Esophagus squamous epithelium (tissue), 5 donors: Measurements from ENCODE around the gene BTNL9. TPM values are rescaled to one million over a fixed set of nuclear protein-coding genes. Genes with fewer than 3 reads are reported as not detected.

ENCODE experiments used
- DNase-seq: peaks from one replicate; lab custom pipeline; 2025; lab: John Stamatoyannopoulos, UW
- H3K27ac ChIP-seq, 4 donors: fragments of 200-600 bp; sonication (generic); one replicate each; pipeline ENCODE4 v1.5.1; 2016 to 2019; ENCODE audit warnings: mild to moderate bottlenecking in 1 of 4
- H3K27me3 ChIP-seq, 4 donors: fragments of 200-600 bp; sonication (generic); 1 replicate in 3 of 4; 2 replicates in 1 of 4; pipeline versions ENCODE4 v1.5.1 to v1.6.0; 2017 to 2021; ENCODE audit warnings: antibody characterized with exemption in 1 of 4
- H3K36me3 ChIP-seq, 3 donors: fragments of 200-600 bp; sonication (generic); one replicate each; pipeline ENCODE4 v1.5.1; 2016 to 2019
- H3K4me1 ChIP-seq, 3 donors: fragments of 200-600 bp; sonication (generic); one replicate each; pipeline ENCODE4 v1.5.1; 2017 to 2019
- H3K4me3 ChIP-seq, 4 donors: fragments of 200-600 bp; sonication (generic); 1 replicate in 3 of 4; 2 replicates in 1 of 4; pipeline ENCODE4 v1.5.1; 2016 to 2019; ENCODE audit warnings: mild to moderate bottlenecking in 2 of 4, moderate library complexity in 1 of 4
- H3K9me3 ChIP-seq, 3 donors: fragments of 200-600 bp; sonication (generic); one replicate each; pipeline ENCODE4 v1.5.1; 2016 to 2019
- POLR2A ChIP-seq, 4 donors: fragments of 450-650 bp; IDR thresholded peaks; one replicate each; pipeline ENCODE4 v1.6.1; 2017; ENCODE audit warnings: antibody characterized with exemption in 4 of 4, mild to moderate bottlenecking in 4 of 4, moderate library complexity in 3 of 4
- WGBS, 2 donors: methylation state at CpG; one replicate each; pipeline ENCODE4 v1.1.5; 2018; 5-methylcytosine and 5-hydroxymethylcytosine counted together
- intact Hi-C: fragments of 100-400 bp; cut with DNase I; formaldehyde crosslinking; loops from one replicate; pipeline ENCODE4 v1.15.0; 2022
- total RNA-seq, 4 donors: library from RNA; depleted of rRNA; stranded (reverse); fragments of >200 nt; gene quantifications; one replicate each; pipeline ENCODE4 v1.1.0, GENCODE V29; 2016
- TF ChIP-seq, protein P1 (sequence below), 6 experiments: fragments of 450-650 bp in 4 of 6; fragments of 200-600 bp in 2 of 6; sonication (generic) in 2 of 6; IDR thresholded peaks; one replicate each; pipeline ENCODE4 v1.5.1; 2016 to 2019; ENCODE audit warnings: antibody characterized with exemption in 6 of 6, mild to moderate bottlenecking in 4 of 6, moderate library complexity in 4 of 6
- donor health status: DM: yes; HTN: yes; CAD: no.

The BTNL9 gene
- total RNA-seq, 4 donors from 2014 or later = 0.75 to 27.7 (median 4.1) TPM

DNA sequence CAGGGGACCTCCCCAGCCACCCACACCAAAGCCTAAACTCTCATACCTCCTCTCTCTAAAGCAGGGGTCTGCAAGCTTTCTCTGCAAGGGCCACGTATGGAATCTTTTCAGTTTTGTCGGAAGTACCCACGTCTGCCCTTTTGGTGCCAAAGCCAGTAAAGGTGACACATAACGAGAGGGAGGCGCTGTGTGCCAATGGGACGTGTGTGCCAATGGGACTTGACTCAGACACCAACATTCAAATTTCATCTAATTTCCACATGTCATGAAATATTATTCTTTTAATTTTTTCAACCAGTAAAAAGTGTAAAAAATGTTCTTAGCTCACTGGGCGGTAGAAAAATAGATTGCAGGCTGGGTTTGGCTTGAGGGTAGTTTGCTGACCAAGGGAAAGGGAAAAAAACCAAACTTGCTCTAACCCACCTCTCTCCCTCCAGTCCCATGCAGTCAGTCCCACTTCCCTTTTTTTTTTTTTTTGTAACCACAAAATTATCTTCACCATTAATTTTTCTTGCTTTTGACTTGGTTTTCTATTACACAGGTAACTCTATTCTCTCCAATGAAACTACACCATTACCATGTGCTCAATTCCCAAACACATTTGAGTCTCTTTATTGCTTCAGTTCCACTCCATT is 65.4 kb downstream of the BTNL9 start:
- peaks cover 0 to 72% (median 4%) of the 10 kb centered on the region in 4 donors for H3K27me3 ChIP-seq

DNA sequence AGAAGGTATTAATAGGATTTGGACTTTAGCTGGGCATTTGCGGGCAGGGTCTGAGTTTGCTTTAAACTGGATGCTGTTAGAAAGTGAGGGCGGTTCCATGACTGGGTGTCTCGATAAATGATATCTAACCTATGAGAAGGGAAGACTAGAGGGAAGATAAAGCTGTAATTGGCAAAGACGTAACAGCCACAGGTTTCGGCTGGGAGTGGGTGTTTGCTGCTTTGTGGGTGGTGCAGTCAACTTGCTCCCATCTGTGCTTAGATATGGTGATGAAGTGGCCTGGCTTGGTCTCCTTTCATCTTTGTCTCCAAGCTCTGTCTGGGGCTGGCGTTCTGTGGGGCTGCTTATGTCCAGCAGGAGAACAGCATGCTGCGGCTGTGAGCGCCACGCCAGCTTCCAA is 67.6 kb downstream of the BTNL9 start:
- 72 to 80% methylated on average over 8 to 9 of the region's 9 CpGs for WGBS, 2 donors
- no peaks in the 10 kb centered on the region for H3K36me3 ChIP-seq
- DNase-seq = no peak

More for the DNA sequence above, 65.4 kb downstream of the BTNL9 start:
- Histone ChIP-seq H3K36me3 (no peaks in the 10 kb centered on the region), H3K27ac (no peak overlapping the region), H3K4me3 (no peak overlapping the region), H3K4me1 (peaks cover 0 to 2% (median 0%) of the 10 kb centered on the region in 3 donors), H3K9me3 (no peaks in the 10 kb centered on the region)
- WGBS, 2 donors = 24 to 49% methylated on average over 5 to 7 of the region's 7 CpGs
- no peak for TF ChIP-seq POLR2A (IDR thresholded peaks at IDR 0.05)
- TF ChIP-seq, protein P1, sequence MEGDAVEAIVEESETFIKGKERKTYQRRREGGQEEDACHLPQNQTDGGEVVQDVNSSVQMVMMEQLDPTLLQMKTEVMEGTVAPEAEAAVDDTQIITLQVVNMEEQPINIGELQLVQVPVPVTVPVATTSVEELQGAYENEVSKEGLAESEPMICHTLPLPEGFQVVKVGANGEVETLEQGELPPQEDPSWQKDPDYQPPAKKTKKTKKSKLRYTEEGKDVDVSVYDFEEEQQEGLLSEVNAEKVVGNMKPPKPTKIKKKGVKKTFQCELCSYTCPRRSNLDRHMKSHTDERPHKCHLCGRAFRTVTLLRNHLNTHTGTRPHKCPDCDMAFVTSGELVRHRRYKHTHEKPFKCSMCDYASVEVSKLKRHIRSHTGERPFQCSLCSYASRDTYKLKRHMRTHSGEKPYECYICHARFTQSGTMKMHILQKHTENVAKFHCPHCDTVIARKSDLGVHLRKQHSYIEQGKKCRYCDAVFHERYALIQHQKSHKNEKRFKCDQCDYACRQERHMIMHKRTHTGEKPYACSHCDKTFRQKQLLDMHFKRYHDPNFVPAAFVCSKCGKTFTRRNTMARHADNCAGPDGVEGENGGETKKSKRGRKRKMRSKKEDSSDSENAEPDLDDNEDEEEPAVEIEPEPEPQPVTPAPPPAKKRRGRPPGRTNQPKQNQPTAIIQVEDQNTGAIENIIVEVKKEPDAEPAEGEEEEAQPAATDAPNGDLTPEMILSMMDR (IDR thresholded peaks at IDR 0.05) = no peak
- intact Hi-C loops = no loop called here
- DNase-seq = no peak

DNA sequence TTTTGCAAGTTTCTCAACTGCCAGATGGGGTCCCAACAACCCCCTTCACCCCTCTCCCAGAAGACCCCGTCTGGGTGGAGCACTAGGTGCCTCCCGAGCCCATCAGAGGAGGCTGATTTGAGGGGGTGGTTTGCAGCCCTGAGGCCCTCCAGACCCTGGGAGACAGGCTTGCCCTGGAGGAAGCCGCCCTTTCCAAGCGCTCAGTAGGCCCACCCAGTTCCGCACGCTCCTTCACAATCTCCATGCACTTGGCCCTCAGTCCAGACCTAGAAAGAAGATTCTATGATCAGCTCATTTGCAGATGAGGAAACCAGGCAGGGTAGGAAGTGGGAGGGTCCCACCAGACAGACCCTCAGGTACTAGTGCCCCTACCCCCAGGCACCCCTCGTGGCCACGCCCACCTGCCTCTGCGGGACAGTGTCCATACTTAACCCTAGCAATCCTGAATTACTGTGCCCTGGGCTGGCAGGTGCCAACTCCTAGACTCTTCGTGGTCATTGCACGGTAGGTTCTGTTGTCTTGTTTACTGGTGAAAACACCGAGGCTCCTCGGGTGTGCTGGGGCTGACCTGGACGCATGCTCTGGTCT is 68.6 kb downstream of the BTNL9 start:
- 71 to 76% methylated on average over 9 to 11 of the region's 14 CpGs for WGBS, 2 donors
- H3K4me1 ChIP-seq = no peaks in the 10 kb centered on the region
- no peaks in the 10 kb centered on the region for H3K9me3 ChIP-seq
- no peak for DNase-seq
- TF ChIP-seq POLR2A (IDR thresholded peaks at IDR 0.05) = no peak
- TF ChIP-seq, protein P1 (IDR thresholded peaks at IDR 0.05) = no peak
- no peak overlapping the region for H3K27ac ChIP-seq
- H3K27me3 ChIP-seq = peaks cover 0 to 97% (median 4%) of the 10 kb centered on the region in 4 donors
- intact Hi-C loops = no loop called here
- no peaks in the 10 kb centered on the region for H3K36me3 ChIP-seq
- no peak overlapping the region for H3K4me3 ChIP-seq

More for the DNA sequence above, 67.6 kb downstream of the BTNL9 start:
- intact Hi-C loops = no loop called here
- Histone ChIP-seq H3K9me3 (no peaks in the 10 kb centered on the region), H3K27me3 (peaks cover 0 to 92% (median 4%) of the 10 kb centered on the region in 4 donors), H3K4me1 (no peaks in the 10 kb centered on the region), H3K4me3 (no peak overlapping the region), H3K27ac (no peak overlapping the region)
- TF ChIP-seq, protein P1 (IDR thresholded peaks at IDR 0.05) = no peak
- TF ChIP-seq POLR2A (IDR thresholded peaks at IDR 0.05) = no peak

DNA sequence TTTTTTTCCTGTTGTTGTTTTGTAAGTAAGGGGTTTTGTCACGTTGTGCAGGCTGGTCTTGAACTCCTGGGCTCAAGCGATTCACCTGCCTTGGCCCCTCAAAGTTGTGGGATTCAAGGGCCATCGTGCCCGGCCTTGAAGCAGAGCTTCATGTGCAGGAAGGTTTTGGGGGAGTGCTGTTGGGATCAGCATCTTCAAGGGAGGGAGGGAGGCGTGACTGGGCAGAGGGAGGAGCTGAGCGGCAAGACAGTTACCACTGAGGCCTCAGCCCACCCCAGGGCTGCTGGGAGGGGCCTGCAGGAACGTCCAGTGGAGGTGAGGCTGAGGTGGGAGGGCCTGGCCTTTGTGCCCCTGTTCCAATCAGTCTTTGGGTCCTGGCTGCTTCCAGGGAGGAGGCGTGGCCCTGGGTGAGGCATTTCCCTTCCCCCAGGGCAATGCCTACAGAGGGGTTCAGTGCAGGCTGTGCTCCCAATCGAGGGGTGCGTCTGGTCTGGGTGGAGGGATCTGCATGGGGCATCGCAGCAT is 69.5 kb downstream of the BTNL9 start:
- 7 to 67% methylated on average over 2 to 4 of the region's 11 CpGs for WGBS, 2 donors

More for the DNA sequence above, 69.5 kb downstream of the BTNL9 start:
- Histone ChIP-seq H3K9me3 (no peaks in the 10 kb centered on the region), H3K27ac (no peak overlapping the region), H3K27me3 (peaks cover 0 to 100% (median 7%) of the 10 kb centered on the region in 4 donors), H3K36me3 (no peaks in the 10 kb centered on the region), H3K4me1 (peaks cover 0 to 4% (median 0%) of the 10 kb centered on the region in 3 donors), H3K4me3 (no peak overlapping the region)
- DNase-seq = no peak
- no peak for TF ChIP-seq POLR2A (IDR thresholded peaks at IDR 0.05)
- TF ChIP-seq, protein P1 (IDR thresholded peaks at IDR 0.05) = no peak
- intact Hi-C loops = no loop called here
